ENCODE data around the gene ARHGAP6. TPM values are rescaled to one million over a fixed set of nuclear protein-coding genes. Genes with fewer than 3 reads are reported as not detected.

The ARHGAP6 gene
- total and polyA plus RNA-seq, 7 donors, result 1.8 to 20.6 (median 6.4) TPM

DNA sequence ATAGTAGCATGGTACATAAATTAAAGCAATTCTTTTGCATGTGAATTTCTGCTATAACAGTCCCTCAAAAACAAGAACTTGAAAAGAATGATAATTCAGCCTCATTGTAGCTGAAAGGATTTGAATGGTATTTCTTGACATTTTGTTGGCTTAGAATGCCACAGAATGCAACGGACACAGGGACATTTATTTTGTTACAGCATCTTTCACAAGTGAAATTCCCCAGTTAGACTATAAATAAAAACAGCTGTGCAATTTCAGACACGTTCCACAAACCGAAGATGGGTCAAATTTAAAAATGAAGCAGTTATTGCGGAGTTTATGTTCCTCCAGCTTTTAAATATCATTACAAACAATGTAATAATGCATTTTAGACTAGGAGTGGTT, 455.3 kb downstream of the ARHGAP6 start:
- Histone ChIP-seq H3K4me3 (no peak overlapping the region), H3K9me3 (no peaks in the 10 kb centered on the region), H3K36me3 (ENCODE audit: insufficient read depth in 1 of 2, low read depth in 1 of 2) (no peaks in the 10 kb centered on the region), H3K27me3 (ENCODE audit: insufficient read depth in 3 of 3, low read length in 2 of 3) (no peaks in the 10 kb centered on the region), H3K4me1 (no peaks in the 10 kb centered on the region), H3K27ac (no peak overlapping the region)
- WGBS, 3 donors, result 20 to 29% (median 26%) methylated on average over 4 of the region's 4 CpGs
- TF ChIP-seq, protein P1, sequence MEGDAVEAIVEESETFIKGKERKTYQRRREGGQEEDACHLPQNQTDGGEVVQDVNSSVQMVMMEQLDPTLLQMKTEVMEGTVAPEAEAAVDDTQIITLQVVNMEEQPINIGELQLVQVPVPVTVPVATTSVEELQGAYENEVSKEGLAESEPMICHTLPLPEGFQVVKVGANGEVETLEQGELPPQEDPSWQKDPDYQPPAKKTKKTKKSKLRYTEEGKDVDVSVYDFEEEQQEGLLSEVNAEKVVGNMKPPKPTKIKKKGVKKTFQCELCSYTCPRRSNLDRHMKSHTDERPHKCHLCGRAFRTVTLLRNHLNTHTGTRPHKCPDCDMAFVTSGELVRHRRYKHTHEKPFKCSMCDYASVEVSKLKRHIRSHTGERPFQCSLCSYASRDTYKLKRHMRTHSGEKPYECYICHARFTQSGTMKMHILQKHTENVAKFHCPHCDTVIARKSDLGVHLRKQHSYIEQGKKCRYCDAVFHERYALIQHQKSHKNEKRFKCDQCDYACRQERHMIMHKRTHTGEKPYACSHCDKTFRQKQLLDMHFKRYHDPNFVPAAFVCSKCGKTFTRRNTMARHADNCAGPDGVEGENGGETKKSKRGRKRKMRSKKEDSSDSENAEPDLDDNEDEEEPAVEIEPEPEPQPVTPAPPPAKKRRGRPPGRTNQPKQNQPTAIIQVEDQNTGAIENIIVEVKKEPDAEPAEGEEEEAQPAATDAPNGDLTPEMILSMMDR (IDR thresholded peaks at IDR 0.05), result no peak
- no peak for DNase-seq
- intact Hi-C loops (cut with DNase I), result no loop called here
- ATAC-seq, result no peak

DNA sequence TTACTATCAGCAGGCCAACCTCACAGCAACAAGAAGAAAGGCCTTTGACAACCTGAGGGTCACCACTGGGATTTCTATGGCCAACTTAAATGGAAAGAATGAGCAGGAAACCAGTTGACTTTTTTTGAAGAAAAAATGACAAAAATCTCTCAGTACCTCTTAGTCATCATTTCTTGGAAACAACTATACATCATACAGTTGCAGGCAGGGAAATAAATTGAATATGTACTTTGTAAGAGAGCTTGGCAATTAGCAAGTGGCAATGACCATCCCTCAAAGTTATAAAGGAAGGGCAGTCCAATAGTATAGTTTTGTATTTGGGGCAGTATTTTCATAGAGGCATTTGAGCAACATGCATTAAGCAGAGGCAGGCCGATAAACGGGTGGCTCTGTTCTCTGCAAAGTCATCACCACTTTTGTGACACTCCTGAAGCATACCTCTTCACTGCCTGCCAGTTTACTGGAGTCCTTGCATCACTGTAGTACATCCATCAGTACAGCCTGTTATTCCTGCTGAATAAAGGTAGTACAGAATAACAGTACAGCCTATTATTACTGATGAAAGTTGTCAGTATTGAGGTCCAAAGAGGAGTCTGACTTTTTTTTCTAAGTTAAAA, 455.8 kb downstream of the ARHGAP6 start:
- no peak for ATAC-seq
- Histone ChIP-seq H3K4me3 (no peak overlapping the region), H3K27me3 (ENCODE audit: insufficient read depth in 3 of 3, low read length in 2 of 3) (no peaks in the 10 kb centered on the region), H3K36me3 (ENCODE audit: insufficient read depth in 1 of 2, low read depth in 1 of 2) (no peaks in the 10 kb centered on the region), H3K9me3 (no peaks in the 10 kb centered on the region), H3K4me1 (no peaks in the 10 kb centered on the region), H3K27ac (no peak overlapping the region)
- WGBS, 3 donors, result 74 to 92% (median 85%) methylated on average over 2 of the region's 2 CpGs
- intact Hi-C loops (cut with DNase I), result no loop called here
- TF ChIP-seq, protein P1 (IDR thresholded peaks at IDR 0.05), result no peak
- no peak for DNase-seq

DNA sequence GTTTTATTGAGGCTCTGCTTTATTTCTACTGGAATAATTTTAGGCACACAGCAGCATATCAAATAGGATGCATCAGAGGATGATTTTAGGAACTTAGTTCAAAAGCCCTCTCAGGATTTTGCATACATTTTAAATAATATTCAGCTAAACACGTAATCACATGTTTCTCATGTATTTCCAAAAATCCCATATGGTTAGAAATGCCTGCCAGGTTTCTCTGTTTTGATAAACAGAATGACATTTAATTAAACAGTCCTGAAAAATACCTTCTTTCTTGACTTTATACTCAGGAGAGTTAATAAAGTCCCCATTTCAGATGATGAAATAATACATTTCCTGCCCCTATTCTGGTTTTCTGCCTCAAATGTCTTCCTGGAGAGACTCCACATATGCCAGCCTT, 459.0 kb downstream of the ARHGAP6 start:
- Histone ChIP-seq H3K4me3 (no peak overlapping the region), H3K9me3 (no peaks in the 10 kb centered on the region), H3K27me3 (ENCODE audit: insufficient read depth in 3 of 3, low read length in 2 of 3) (no peaks in the 10 kb centered on the region), H3K27ac (no peak overlapping the region), H3K36me3 (ENCODE audit: insufficient read depth in 1 of 2, low read depth in 1 of 2) (no peaks in the 10 kb centered on the region), H3K4me1 (no peaks in the 10 kb centered on the region)
- DNase-seq (no peak), ATAC-seq (no peak)
- TF ChIP-seq, protein P1 (IDR thresholded peaks at IDR 0.05), result no peak
- intact Hi-C loops (cut with DNase I), result no loop called here
- 50 to 92% (median 90%) methylated on average over 1 of the region's 1 CpG for WGBS, 3 donors

GRCh38 chrX:11205796-11206195, 459.9 kb downstream of the ARHGAP6 start:
- 57 to 89% (median 86%) methylated on average over 4 of the region's 4 CpGs for WGBS, 3 donors

More at GRCh38 chrX:11205796-11206195, 459.9 kb downstream of the ARHGAP6 start:
- TF ChIP-seq, protein P1 (IDR thresholded peaks at IDR 0.05), result no peak
- Histone ChIP-seq H3K9me3 (no peaks in the 10 kb centered on the region), H3K27me3 (ENCODE audit: insufficient read depth in 3 of 3, low read length in 2 of 3) (no peaks in the 10 kb centered on the region), H3K4me3 (no peak overlapping the region), H3K36me3 (ENCODE audit: insufficient read depth in 1 of 2, low read depth in 1 of 2) (no peaks in the 10 kb centered on the region), H3K27ac (no peak overlapping the region), H3K4me1 (no peaks in the 10 kb centered on the region)
- no peak for DNase-seq
- ATAC-seq, result no peak
- intact Hi-C loops (cut with DNase I), result no loop called here
